ENCODE data around the gene PPP1R13L. TPM values are rescaled to one million over a fixed set of nuclear protein-coding genes. Genes with fewer than 3 reads are reported as not detected.

Gene PPP1R13L, protein sequence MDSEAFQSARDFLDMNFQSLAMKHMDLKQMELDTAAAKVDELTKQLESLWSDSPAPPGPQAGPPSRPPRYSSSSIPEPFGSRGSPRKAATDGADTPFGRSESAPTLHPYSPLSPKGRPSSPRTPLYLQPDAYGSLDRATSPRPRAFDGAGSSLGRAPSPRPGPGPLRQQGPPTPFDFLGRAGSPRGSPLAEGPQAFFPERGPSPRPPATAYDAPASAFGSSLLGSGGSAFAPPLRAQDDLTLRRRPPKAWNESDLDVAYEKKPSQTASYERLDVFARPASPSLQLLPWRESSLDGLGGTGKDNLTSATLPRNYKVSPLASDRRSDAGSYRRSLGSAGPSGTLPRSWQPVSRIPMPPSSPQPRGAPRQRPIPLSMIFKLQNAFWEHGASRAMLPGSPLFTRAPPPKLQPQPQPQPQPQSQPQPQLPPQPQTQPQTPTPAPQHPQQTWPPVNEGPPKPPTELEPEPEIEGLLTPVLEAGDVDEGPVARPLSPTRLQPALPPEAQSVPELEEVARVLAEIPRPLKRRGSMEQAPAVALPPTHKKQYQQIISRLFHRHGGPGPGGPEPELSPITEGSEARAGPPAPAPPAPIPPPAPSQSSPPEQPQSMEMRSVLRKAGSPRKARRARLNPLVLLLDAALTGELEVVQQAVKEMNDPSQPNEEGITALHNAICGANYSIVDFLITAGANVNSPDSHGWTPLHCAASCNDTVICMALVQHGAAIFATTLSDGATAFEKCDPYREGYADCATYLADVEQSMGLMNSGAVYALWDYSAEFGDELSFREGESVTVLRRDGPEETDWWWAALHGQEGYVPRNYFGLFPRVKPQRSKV
- total RNA-seq, result 10 to 100 TPM in 1 of 4 donors, 1 to 10 TPM in 3; 4.0 to 10.7 (median 4.2) TPM

DNA sequence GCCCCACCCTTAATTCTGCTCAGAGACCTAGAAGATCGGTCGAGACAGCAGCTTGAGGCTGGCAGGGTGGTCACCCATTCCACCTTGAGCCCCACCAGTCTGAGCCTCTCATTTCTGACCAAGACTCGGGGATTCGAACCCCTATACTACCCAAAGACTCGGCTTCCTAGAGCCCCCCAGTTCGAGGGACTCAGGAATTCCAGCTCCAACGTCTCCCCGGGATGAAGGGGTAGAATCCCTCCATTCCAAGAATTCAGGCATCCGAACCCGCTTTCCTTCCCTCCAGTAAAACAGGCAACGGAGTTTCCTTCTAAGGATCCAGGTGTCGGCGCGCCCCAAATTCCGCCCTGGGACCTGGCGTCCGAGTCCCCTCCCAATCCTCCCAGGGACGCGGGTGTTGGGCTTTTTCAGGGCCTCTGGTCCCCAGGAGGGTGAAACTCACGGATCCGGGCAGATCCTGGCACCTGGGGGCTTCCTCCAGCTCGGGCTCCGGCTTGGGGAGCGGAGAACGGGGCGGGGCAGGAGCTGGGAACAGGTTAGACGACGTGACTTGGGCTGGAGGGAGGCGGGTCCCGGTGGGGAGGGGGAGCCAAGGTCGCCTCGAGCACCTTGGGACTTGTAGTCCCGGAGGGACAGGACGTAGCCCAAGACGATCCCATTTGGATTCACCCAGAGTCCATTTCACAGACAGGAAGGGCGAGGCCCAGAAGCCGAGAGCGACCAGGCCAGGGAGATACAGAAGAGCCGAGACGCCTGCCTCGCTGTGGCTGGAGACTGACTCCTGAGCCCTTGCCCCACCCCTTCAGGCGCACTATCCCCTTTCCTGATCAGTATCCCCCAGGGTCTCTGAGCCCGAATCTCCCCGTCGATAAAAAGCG, at the start of gene PPP1R13L:
Gene PPP1R13L, minus strand, starts transcription at position 513 of the 878 bp plus-strand sequence. CDS start 6,751 bp downstream, outside the sequence.
- TF ChIP-seq CTCF (IDR thresholded peaks at IDR 0.05; ENCODE audit: low read depth), result no peak

DNA sequence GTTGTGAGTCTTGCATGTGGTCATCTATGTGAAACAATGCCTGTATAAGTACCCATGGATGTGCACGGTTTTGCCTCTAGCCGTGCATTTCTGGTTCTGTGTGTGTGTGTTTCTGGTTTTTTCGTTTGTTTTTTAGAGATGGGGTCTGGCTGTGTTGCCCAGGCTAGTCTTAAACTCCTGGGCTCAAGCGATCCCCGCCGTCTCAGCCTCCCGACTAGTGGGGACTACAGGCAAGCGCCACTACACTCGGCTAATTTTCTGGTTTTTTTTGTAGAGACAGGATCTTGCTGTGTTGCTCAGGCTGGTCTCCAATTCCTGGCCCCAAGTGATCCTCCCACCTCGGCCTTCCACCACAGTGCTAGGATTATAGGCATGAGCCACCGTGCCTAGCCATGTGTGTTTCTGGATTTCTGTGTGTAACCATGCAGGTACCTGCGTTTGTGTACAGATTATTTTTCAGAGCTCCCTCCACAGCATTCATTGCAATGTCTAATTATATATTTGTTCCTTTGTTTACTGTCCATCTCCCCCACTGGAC, 47.0 kb upstream of the PPP1R13L start:
- no peak for TF ChIP-seq CTCF (IDR thresholded peaks at IDR 0.05; ENCODE audit: low read depth)

DNA sequence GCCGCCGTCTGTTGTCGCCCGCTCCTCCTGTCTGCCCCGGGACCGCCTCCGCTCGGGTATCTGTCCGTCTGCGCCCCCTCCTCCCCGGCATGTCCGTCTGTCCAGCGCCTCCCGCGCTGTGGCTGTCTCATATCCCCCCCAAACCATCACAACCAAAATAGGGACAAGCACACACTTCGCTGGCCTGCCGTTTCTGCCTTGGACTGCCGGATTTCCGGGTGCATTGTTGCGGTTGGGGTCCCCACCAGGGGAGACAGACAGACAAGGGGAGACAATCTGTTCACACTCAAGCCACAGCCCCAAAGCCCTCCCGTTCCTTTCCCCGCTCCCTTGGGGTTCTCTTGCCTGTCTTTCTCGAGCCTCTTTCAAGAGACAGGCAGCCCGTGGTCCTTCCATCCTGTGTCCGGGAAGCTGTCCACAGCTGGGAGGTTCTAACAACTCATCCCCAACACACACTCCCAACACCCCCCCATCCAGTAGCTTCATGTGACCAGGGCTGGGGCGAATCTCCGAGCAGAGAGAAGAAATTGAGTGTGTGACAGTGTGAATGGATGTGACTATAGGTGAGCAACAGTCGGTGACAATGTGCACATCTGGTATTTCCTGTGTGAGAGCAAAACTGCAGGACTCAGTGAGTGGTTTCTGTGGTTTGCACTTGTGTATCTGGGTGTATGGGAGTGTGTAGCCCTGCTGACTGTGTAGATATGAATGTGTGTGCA, 46.4 kb upstream of the PPP1R13L start:
- no peak for TF ChIP-seq CTCF (IDR thresholded peaks at IDR 0.05; ENCODE audit: low read depth)

DNA sequence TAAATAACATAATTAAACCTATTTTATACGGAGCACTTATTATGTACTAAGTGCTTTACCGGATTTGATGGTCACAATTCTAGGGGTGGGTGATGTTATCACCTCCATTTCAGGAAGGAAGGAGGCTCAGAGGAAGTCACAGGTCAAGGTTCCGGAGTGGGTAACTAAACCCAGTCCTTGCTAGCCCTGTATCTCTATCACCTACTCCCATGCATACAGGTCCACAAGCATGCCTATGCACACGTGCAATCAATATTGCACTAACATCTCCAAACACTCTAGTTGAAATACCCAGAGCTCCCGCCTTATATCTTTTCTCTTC, 45.1 kb upstream of the PPP1R13L start:
- TF ChIP-seq CTCF (IDR thresholded peaks at IDR 0.05; ENCODE audit: low read depth), result no peak

DNA sequence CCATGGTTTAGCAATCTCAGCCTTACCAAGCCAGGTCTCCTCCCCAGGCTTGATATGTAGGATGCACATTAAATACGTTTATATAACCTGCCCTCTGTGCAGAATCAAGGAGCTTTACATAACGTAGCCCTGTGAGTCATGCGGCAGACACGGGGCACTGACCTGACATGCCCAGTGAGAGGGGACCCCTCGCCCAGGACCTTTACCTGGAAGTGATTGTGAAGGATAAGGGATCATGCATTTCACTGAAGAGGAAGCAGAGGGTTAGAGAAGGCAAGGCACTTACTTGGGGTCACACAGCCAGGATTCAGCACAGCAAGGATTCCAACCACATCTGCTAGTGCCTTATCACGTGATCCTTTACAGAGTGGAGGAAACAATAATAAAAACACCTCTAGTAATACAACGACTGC, 44.0 kb upstream of the PPP1R13L start:
- TF ChIP-seq CTCF (IDR thresholded peaks at IDR 0.05; ENCODE audit: low read depth), result no peak

GRCh38 chr19:45448425-45448756, 43.5 kb upstream of the PPP1R13L start:
- no peak for TF ChIP-seq CTCF (IDR thresholded peaks at IDR 0.05; ENCODE audit: low read depth)

All from subcutaneous adipose tissue (tissue), 4 donors.